Retinal pigment epithelial cell (primary cell): ENCODE data around the gene ELMO3.

Experiments used
- DNase-seq: peaks from one replicate; pipeline ENCODE4 v3.0.0-alpha.2; 2010; ENCODE audit warnings: low read depth
- H3K4me3 ChIP-seq: 2 replicates; pipeline ENCODE4 v1.5.1; 2011; ENCODE audit warnings: mild to moderate bottlenecking, low read length, control low read depth, moderate library complexity
- TF ChIP-seq, protein P1 (sequence below): conservative IDR thresholded peaks from 2 replicates; pipeline ENCODE4 v1.5.1; 2011; ENCODE audit warnings: low read depth, low read length, control low read depth, inconsistent platforms

The ELMO3 gene

DNA sequence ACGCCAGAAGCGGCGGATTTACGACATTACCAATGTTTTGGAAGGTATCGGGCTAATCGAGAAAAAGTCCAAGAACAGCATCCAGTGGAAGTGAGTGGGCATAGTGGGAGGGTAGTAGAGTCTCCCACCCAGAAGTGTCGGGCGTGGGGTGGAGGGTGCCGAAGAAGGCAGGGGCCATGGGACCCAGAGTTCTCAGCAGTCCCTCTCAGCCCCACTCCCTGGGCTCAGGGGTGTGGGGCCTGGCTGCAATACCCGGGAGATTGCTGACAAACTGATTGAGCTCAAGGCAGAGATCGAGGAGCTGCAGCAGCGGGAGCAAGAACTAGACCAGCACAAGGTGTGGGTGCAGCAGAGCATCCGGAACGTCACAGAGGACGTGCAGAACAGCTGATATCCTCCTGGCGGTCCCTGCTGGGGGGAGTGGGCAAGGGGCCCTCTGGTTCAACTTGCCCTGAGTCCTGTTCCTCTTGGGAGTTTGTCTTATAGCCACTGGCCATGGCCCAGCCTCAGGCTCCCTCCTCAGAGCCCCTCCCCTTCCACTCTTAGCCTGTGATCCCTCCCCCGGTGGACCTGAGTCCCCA, 6.1 kb upstream of the ELMO3 start:
- TF ChIP-seq, protein P1, sequence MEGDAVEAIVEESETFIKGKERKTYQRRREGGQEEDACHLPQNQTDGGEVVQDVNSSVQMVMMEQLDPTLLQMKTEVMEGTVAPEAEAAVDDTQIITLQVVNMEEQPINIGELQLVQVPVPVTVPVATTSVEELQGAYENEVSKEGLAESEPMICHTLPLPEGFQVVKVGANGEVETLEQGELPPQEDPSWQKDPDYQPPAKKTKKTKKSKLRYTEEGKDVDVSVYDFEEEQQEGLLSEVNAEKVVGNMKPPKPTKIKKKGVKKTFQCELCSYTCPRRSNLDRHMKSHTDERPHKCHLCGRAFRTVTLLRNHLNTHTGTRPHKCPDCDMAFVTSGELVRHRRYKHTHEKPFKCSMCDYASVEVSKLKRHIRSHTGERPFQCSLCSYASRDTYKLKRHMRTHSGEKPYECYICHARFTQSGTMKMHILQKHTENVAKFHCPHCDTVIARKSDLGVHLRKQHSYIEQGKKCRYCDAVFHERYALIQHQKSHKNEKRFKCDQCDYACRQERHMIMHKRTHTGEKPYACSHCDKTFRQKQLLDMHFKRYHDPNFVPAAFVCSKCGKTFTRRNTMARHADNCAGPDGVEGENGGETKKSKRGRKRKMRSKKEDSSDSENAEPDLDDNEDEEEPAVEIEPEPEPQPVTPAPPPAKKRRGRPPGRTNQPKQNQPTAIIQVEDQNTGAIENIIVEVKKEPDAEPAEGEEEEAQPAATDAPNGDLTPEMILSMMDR: no peak
- DNase-seq: no peak
- H3K4me3 ChIP-seq: peak overlapping the region; percentile 77

DNA sequence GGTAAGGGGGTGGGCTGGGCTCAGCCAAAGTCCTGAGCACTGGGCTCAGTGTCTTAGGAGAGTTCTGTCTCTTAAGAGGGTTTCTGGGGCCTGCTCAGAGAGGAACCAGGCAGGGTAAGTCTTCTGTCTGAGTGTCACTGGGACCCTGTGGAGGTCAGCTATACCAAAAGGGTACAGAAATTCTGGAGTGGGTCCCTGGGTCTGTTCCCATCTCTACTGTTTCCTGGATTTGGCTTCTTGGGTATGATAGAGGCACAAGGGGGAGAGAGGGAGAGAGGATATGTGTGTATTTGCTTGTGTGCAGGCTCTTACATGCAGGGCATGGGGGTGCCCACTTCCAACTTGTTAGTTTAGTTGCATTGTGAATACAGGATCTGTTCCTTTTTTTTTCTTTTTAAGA, 5.4 kb upstream of the ELMO3 start:
- TF ChIP-seq, protein P1: no peak
- H3K4me3 ChIP-seq: peak overlapping the region; percentile 77
- no peak for DNase-seq

DNA sequence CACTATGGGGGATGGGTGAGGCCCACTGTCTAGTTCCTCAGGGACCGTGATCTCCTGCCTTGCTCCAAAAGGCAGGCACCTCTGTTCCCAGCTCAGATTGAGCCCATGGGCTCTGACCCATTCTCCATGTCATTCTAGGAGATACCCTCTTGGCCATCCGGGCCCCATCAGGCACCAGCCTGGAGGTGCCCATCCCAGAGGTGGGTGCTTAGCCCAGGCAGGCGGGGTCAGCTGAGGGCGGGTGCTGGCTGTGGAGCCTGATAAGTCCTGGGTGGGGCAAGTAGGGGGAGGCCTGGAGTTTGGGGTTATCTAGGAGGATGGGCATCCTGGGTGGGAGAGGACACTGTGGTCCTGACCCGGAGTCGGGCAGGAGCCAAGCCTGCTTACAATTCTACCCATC, 4.7 kb upstream of the ELMO3 start:
- no peak for DNase-seq
- TF ChIP-seq, protein P1: no peak
- H3K4me3 ChIP-seq: no peak overlapping the region

DNA sequence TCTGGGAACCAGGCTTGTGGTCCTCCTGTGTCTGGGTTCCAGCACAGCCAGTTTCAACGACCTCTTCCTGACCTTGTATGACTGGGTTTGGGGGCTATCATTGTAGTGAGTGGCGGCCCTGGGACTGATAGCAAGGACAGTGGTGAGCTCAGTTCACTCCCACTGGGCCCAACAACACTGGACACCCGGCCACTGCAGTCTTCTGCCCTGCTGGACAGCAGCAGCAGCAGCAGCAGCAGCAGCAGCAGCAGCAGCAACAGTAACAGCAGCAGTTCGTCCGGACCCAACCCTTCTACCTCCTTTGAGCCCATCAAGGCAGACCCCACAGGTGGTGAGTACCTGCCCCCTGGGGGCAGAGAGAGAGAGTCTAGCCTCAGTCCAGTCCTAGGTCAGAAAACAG, 3.3 kb upstream of the ELMO3 start:
- no peak overlapping the region for H3K4me3 ChIP-seq
- TF ChIP-seq, protein P1: no peak
- no peak for DNase-seq

DNA sequence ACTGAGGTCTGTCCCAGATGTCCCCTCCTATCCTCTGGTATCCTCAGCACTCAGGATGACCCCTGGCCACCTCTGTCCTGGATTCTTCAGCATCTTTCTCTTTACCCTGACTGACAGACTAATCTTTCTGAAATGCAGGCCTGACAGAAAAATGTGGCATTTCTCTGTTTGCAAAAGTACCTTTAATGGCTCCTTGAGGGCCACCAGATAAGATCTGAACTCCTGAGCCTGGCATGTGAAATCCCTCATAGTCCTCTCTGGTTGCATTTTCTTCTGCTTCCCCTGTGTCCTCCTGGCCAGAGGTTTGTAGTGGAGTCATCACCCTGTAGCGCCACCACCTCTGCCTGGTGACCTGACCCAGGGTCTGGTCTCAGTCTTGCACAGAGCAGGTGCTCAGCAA, 2.0 kb upstream of the ELMO3 start:
- no peak overlapping the region for H3K4me3 ChIP-seq
- no peak for DNase-seq
- TF ChIP-seq, protein P1: no peak

DNA sequence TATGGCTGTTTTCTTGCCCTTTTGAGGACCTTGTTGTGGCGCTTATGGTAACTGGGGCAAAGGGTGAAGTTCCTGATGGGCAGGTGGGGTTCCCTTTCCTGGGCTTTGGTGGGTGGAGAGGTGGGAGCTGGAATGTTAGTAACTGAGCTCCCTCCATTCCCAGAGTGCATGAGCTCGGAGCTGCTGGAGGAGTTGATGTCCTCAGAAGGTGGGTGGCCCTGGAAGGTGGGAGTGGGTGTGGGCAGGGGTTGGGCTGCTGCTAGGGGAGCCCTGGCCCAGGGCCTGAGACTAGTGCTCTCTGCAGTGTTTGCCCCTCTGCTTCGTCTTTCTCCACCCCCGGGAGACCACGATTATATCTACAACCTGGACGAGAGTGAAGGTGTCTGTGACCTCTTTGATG, 1.2 kb upstream of the ELMO3 start:
- DNase-seq: no peak
- TF ChIP-seq, protein P1: no peak
- no peak overlapping the region for H3K4me3 ChIP-seq

DNA sequence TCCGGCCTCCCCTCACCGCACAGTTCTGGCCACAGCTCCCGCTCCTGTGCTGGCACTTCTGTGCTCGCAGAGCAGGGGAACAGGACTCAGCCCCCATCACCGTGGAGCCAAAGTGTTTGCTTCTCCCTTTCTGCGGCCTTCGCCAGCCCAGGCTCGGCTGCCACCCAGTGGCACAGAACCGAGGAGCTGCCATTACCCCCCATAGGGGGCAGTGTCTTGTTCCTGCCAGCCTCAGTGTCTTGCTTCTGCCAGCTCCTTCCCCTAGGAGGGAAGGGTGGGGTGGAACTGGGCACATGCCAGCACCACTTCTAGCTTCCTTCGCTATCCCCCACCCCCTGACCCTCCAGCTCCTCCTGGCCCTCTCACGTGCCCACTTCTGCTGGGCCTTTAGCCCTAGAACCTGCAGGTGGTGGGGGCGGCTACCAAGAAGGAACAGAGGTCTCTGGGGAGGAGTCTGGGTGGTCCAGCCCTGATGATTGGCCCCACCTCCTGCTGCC, 645 bp upstream of the ELMO3 start:
- no peak for DNase-seq
- H3K4me3 ChIP-seq: no peak overlapping the region
- TF ChIP-seq, protein P1: peak; percentile 82
